HG03060 (cell line): ENCODE measurements around the gene PRIMA1.
"Not testable (repeated sequence)": the region's sequence is repeated elsewhere in the genome, so short reads cannot be mapped to it uniquely, and the experiment has no call there.

Source experiments
- ATAC-seq: cut with Tn5 transposase; IDR thresholded peaks from one replicate; pipeline ENCODE4 v1.9.1; 2021; ENCODE audit warnings: low read depth, moderate number of reproducible peaks; ENCODE audit not compliant: unreplicated experiment

Gene PRIMA1

GRCh38 chr14:93788293-93788542 is at the start of gene PRIMA1:
Gene PRIMA1 (minus strand): TSS chr14:93788485. CDS start chr14:93787718, 767 bp downstream.
- no peak for ATAC-seq

GRCh38 chr14:93834699-93835371 is 46.5 kb upstream of the PRIMA1 start:
- no peak for ATAC-seq

- ATAC-seq = no peak
These were observed 44.4 kb upstream of the PRIMA1 start for GRCh38 chr14:93832665-93833064.

- ATAC-seq = no peak
These were observed 43.8 kb upstream of the PRIMA1 start for GRCh38 chr14:93832081-93832480.

GRCh38 chr14:93830753-93831461 is 42.6 kb upstream of the PRIMA1 start:
- no peak for ATAC-seq

- ATAC-seq = no peak
These were observed 41.7 kb upstream of the PRIMA1 start for GRCh38 chr14:93829839-93830481.

- ATAC-seq = no peak
These were observed 36.9 kb upstream of the PRIMA1 start for GRCh38 chr14:93825235-93825553.

GRCh38 chr14:93824518-93825234 is 36.4 kb upstream of the PRIMA1 start:
- no peak for ATAC-seq

- ATAC-seq = no peak
These were observed 35.8 kb upstream of the PRIMA1 start for GRCh38 chr14:93824076-93824475.

GRCh38 chr14:93821051-93821450 is 32.8 kb upstream of the PRIMA1 start:
- ATAC-seq = no peak

- ATAC-seq = no peak
These were observed 30.6 kb upstream of the PRIMA1 start for GRCh38 chr14:93818857-93819256.

GRCh38 chr14:93811676-93812075 is 23.4 kb upstream of the PRIMA1 start:
- no peak for ATAC-seq

GRCh38 chr14:93811020-93811419 is 22.7 kb upstream of the PRIMA1 start:
- ATAC-seq = no peak

- ATAC-seq = not testable (repeated sequence)
These were observed 21.5 kb upstream of the PRIMA1 start for GRCh38 chr14:93809491-93810420.

GRCh38 chr14:93804654-93805053 is 16.4 kb upstream of the PRIMA1 start:
- ATAC-seq = no peak

GRCh38 chr14:93803408-93804318 is 15.4 kb upstream of the PRIMA1 start:
- no peak for ATAC-seq

- ATAC-seq = no peak
These were observed 12.0 kb upstream of the PRIMA1 start for GRCh38 chr14:93799989-93800921.

GRCh38 chr14:93799617-93799988 is 11.3 kb upstream of the PRIMA1 start:
- no peak for ATAC-seq
